Stimulated activated naive CD8-positive, alpha-beta T cell treated with anti-CD3 and anti-CD28 coated beads, Interleukin-15, Interleukin-2, amounts not matched to agents 100 ng/mL and 50 ng/mL, for 24 hours (primary cell): ENCODE results near the gene CD79A.
A peak's percentile ranks its signal among the peaks of the same experiment; 100 is the strongest.

Experiments used
- H3K27ac Mint-ChIP-seq: one replicate; pipeline ENCODE4 v1.8.0; 2021; ENCODE audit warnings: mild to moderate bottlenecking, mixed read lengths
- H3K27me3 Mint-ChIP-seq: one replicate; pipeline ENCODE4 v1.8.0; 2021; ENCODE audit warnings: mixed read lengths
- H3K36me3 Mint-ChIP-seq: one replicate; pipeline ENCODE4 v1.8.0; 2021; ENCODE audit warnings: low read depth, mixed read lengths
- H3K4me1 Mint-ChIP-seq: one replicate; pipeline ENCODE4 v1.8.0; 2021; ENCODE audit warnings: low read depth, mixed read lengths
- H3K4me3 Mint-ChIP-seq: one replicate; pipeline ENCODE4 v1.8.0; 2021; ENCODE audit warnings: mild to moderate bottlenecking, mixed read lengths
- H3K9me3 Mint-ChIP-seq: one replicate; pipeline ENCODE4 v1.8.0; 2021; ENCODE audit warnings: mixed read lengths

The CD79A gene

DNA sequence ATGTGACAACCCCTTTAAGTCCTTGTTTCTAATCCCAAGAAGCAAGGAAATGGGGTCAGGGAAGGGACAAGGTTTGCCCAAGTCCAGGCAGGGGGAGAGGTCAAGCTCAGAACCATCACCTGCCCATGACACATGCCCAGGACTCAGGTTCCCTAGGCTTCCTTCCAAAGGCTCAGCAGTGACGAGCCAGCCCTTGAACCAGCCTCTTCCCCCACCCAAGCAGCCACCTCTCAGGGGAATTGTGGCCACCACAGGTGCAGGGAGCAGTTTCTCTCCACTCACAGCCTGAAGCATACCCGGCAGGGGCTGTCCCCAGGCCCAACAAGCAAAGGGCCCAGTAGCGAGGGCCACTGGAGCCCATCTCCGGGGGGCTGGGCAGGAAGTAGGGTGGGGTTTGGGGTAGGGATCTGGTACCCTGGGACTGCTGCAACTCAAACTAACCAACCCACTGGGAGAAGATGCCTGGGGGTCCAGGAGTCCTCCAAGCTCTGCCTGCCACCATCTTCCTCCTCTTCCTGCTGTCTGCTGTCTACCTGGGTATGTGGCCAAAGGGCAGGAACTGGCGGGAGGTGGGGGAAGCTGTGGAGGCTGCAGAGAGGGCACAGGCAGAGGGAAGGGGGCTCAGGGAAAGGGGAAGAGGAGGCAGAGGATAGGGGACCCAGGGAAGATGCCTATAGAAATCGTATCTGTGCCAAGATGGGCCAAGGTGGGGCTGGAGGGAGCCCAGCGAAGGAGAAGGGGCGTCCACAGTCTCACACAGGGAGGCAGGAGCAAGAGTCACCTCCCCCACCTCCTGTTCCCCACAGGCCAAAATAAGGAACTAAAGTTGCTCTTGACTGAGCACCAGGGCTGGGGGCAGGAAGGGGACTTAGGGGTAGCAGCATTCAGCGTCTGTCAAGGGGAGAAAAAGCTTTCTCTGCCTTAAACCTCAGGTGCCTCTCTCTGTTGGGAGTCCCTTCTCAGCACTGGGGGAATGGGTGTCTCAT lies at the start of gene CD79A:
CD79A (plus strand) TSS at position 433 of the 986 bp plus-strand sequence; CDS start at position 459, 26 bp downstream.
- H3K36me3 Mint-ChIP-seq: peaks cover 4% of the 10 kb centered on the region
- peak within 1 kb of the TSS; percentile 87 for H3K27ac Mint-ChIP-seq
- peak within 1 kb of the TSS; percentile 79 for H3K4me3 Mint-ChIP-seq
- H3K4me1 Mint-ChIP-seq: peaks cover 81% of the 10 kb centered on the region
- no peaks in the 10 kb centered on the region for H3K27me3 Mint-ChIP-seq
- no peaks in the 10 kb centered on the region for H3K9me3 Mint-ChIP-seq

DNA sequence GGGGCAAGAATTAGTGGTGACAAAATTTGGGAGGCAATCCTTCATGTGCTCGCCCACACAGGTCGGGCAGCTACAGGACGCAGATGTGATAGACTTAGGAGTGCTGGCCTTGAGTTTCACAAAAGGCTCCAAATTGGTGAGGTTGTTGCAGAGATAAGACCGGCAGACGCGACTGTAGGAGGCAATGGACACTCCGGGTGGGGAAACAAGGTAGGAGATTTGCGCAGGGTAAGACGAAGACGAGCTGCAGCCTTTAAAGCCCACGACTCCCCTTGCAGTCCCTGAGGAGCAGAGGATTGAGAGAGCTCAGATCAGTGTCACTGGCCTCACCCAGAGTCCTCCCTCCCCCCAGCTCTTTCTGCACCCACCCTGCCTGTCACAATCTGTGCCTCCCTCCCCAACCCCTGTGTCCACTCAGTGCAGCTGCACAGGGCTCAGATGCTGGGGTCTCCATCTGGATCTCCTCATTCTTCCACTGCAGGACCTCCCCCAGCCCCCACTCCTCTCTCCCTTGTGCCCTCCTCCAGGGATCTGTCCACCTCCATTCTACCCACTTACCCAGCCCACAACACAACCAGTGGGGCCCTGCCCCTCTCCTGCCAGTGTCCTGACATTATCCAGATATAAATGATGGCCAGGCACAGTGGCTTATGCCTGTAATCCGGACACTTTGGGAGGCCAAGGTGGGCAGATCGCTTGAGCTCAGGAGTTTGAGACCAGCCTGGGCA lies 38.9 kb upstream of the CD79A start:
- Mint-ChIP-seq H3K9me3 (no peaks in the 10 kb centered on the region), H3K27me3 (peaks cover 14% of the 10 kb centered on the region), H3K4me1 (no peaks in the 10 kb centered on the region), H3K27ac (no peak overlapping the region), H3K36me3 (no peaks in the 10 kb centered on the region), H3K4me3 (no peak overlapping the region)

- Mint-ChIP-seq H3K9me3 (no peaks in the 10 kb centered on the region), H3K4me1 (no peaks in the 10 kb centered on the region), H3K27me3 (peaks cover 16% of the 10 kb centered on the region), H3K4me3 (no peak overlapping the region), H3K27ac (no peak overlapping the region), H3K36me3 (no peaks in the 10 kb centered on the region)
Observed at GRCh38 chr19:41839211-41839610, 37.9 kb upstream of the CD79A start.

DNA sequence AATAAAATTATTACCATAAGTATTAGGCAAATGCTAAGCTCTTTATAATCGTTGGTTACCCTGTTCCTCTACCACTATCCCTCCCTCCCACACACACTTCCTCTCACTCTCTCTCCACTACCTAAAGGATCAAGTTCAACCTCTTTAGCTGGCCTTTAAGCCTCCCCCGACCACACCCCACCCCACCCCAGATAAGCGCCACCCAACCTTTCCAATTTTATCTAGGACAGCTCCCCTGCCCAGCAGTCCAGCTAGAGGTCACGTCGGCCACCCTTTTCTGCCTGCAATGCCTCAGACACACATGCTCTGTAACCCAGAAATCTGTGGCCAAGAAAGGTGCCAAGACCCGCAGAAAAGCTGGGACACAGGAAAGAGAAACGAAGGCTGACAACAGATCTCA lies 33.7 kb upstream of the CD79A start:
- H3K27ac Mint-ChIP-seq: no peak overlapping the region
- H3K27me3 Mint-ChIP-seq: peaks cover 4% of the 10 kb centered on the region
- no peaks in the 10 kb centered on the region for H3K36me3 Mint-ChIP-seq
- H3K9me3 Mint-ChIP-seq: no peaks in the 10 kb centered on the region
- no peaks in the 10 kb centered on the region for H3K4me1 Mint-ChIP-seq
- no peak overlapping the region for H3K4me3 Mint-ChIP-seq

DNA sequence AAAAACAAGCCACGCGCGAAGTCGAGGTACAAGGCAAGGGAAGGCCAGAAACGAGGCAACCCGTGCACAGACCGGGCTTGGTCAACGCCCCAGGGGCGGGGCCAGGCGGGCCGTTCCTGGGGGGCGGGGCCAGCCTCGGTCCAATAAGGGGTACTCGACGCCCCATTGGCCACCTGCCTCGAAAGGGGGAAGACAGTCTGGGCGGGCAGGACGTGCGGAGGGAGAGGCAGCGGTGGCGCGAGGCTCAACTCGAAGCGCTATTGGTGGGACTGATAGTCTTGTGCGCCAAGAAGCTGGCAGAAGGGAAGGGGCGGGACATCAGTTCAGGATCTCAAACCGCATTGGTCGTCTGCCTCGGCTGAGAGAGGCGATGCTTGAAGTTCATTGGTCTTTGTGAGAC lies 32.5 kb upstream of the CD79A start, which contains the start of gene LYPD4:
LYPD4 (minus strand) TSS at position 83 of the 400 bp plus-strand sequence. CDS start 5,398 bp downstream, outside the sequence.
- Mint-ChIP-seq H3K27me3 (peaks cover 9% of the 10 kb centered on the region), H3K9me3 (no peaks in the 10 kb centered on the region), H3K27ac (no peak within 1 kb of the TSS), H3K4me1 (no peaks in the 10 kb centered on the region), H3K4me3 (no peak within 1 kb of the TSS), H3K36me3 (no peaks in the 10 kb centered on the region)

- Mint-ChIP-seq H3K27me3 (peaks cover 9% of the 10 kb centered on the region), H3K4me1 (no peaks in the 10 kb centered on the region), H3K9me3 (no peaks in the 10 kb centered on the region), H3K27ac (no peak within 1 kb of the TSS), H3K36me3 (no peaks in the 10 kb centered on the region), H3K4me3 (no peak within 1 kb of the TSS)
Observed at GRCh38 chr19:41845001-41845050, 32.3 kb upstream of the CD79A start, which contains the start of gene DMRTC2. Gene DMRTC2, plus strand, starts transcription at chr19:41845042. Its CDS starts 2,387 bp downstream, at chr19:41847429.

DNA sequence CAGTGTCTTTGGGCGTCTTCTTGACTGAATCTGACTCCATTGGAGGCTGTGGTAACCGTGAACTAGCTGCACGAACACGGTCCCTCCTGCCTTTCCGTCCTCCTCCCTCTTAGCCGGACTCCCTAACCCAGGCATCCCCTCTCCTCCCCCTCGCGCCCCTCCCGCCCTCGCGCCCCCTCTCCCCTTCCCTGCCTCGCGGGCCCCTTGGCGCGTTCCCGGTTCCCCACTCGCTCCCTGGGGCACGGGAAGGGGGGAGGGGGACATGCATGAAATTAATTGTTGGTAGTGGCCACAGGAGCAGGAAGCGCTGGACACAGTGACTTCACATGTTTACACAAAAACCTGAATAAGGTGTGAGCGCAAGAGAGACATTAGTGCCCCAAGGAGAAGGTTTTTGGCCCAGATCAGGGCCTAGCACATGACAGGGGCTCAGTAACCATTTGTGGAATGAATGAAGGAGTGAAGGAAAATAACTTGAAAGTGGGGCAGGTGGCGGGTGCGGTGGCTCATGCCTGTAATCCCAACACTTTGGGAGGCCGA lies 32.0 kb upstream of the CD79A start:
- Mint-ChIP-seq H3K36me3 (no peaks in the 10 kb centered on the region), H3K4me3 (no peak overlapping the region), H3K27ac (no peak overlapping the region), H3K27me3 (peaks cover 9% of the 10 kb centered on the region), H3K4me1 (no peaks in the 10 kb centered on the region), H3K9me3 (no peaks in the 10 kb centered on the region)

- H3K27me3 Mint-ChIP-seq: peaks cover 9% of the 10 kb centered on the region
- H3K4me1 Mint-ChIP-seq: no peaks in the 10 kb centered on the region
- H3K9me3 Mint-ChIP-seq: no peaks in the 10 kb centered on the region
- no peaks in the 10 kb centered on the region for H3K36me3 Mint-ChIP-seq
- H3K4me3 Mint-ChIP-seq: no peak overlapping the region
- H3K27ac Mint-ChIP-seq: no peak overlapping the region
Observed at GRCh38 chr19:41847351-41848105, 29.6 kb upstream of the CD79A start.

DNA sequence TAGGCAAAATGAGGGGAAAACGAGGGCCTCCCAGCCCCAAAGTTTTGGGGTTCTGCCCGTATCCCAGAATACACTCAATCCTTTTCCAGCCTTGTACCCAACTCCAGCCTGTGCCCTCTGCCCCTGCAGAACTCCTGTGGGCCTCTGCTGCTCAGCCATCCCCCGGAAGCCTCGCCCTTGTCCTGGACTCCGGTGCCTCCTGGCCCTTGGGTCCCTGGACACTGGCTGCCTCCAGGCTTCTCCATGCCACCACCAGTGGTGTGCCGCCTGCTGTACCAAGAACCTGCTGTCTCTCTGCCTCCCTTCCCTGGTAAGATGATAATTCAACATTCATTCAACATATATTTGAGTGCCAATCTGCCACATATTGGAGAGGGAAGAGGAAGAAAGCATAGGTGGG lies 28.4 kb upstream of the CD79A start:
- Mint-ChIP-seq H3K4me1 (no peaks in the 10 kb centered on the region), H3K36me3 (no peaks in the 10 kb centered on the region), H3K4me3 (no peak overlapping the region), H3K27me3 (peaks cover 7% of the 10 kb centered on the region), H3K27ac (no peak overlapping the region), H3K9me3 (no peaks in the 10 kb centered on the region)

- H3K4me1 Mint-ChIP-seq: no peaks in the 10 kb centered on the region
- H3K36me3 Mint-ChIP-seq: no peaks in the 10 kb centered on the region
- H3K9me3 Mint-ChIP-seq: no peaks in the 10 kb centered on the region
- peaks cover 5% of the 10 kb centered on the region for H3K27me3 Mint-ChIP-seq
- H3K4me3 Mint-ChIP-seq: no peak overlapping the region
- H3K27ac Mint-ChIP-seq: no peak overlapping the region
Observed at GRCh38 chr19:41849067-41849466, 28.0 kb upstream of the CD79A start.

DNA sequence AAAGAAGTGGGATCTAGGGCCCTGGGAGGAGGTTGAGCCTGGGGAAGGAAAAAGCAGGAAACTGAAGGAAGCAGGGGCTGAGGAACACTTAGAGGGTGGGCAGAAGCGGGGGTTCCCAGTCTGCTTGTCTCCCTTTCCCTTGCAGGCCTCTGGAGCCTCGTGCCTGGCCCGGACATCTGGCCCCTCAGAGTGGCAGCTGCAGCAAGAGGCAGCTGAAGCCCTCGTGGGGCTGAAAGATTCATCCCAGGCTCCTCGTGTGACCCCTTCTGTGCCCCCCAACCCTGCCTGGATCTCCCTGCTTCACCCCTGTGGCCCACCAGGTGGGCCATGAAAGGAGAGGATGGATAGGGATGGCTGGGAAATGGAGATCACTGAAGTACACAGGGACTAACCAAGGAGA lies 26.7 kb upstream of the CD79A start:
- no peak overlapping the region for H3K27ac Mint-ChIP-seq
- no peaks in the 10 kb centered on the region for H3K9me3 Mint-ChIP-seq
- no peak overlapping the region for H3K4me3 Mint-ChIP-seq
- peaks cover 5% of the 10 kb centered on the region for H3K27me3 Mint-ChIP-seq
- H3K36me3 Mint-ChIP-seq: no peaks in the 10 kb centered on the region
- no peaks in the 10 kb centered on the region for H3K4me1 Mint-ChIP-seq

DNA sequence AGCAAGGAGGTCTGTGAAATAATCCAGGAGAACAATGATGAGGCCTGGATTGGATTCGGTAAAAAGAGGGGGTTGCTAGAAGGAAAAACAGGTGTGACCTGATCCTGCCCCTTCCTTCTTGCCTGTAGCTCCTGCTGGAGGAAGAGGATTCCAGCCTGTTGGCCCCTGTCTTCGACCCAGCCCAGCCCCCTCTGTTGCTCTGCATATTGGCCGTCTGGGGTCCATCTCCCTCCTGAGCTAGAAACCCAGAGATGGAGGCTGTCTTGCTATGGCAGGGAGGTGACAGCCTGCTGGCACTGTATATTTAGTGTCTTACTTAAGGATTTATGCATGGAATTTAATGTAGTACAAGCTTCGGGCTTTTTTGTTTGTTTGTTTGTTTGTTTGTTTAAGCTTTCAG lies 25.6 kb upstream of the CD79A start:
- no peaks in the 10 kb centered on the region for H3K4me1 Mint-ChIP-seq
- H3K4me3 Mint-ChIP-seq: no peak overlapping the region
- no peaks in the 10 kb centered on the region for H3K9me3 Mint-ChIP-seq
- H3K36me3 Mint-ChIP-seq: no peaks in the 10 kb centered on the region
- peaks cover 5% of the 10 kb centered on the region for H3K27me3 Mint-ChIP-seq
- no peak overlapping the region for H3K27ac Mint-ChIP-seq

DNA sequence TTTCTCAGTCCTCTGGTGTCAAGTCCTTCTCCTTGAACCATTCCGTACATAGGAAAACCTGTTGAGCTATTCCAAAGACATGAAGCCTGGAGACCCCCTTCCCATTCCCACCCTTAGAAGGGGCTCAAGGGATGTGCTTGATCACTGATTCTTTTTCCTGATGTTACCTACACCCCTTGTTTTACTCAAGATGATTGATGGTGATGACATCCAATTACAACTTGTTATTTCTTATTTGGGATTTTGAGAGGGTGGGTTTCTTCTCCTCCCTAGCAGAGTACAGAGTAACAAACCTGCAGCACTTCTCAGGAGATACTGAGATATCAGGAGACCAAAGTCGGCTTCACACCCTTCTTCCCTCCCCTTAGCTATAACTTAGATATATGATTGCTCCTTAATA lies 23.7 kb upstream of the CD79A start:
- Mint-ChIP-seq H3K9me3 (no peaks in the 10 kb centered on the region), H3K4me3 (no peak overlapping the region), H3K4me1 (no peaks in the 10 kb centered on the region), H3K27ac (no peak overlapping the region), H3K36me3 (no peaks in the 10 kb centered on the region), H3K27me3 (peaks cover 5% of the 10 kb centered on the region)

GRCh38 chr19:41853768-41854167 lies 23.3 kb upstream of the CD79A start:
- H3K27ac Mint-ChIP-seq: no peak overlapping the region
- H3K27me3 Mint-ChIP-seq: peaks cover 5% of the 10 kb centered on the region
- no peaks in the 10 kb centered on the region for H3K36me3 Mint-ChIP-seq
- H3K9me3 Mint-ChIP-seq: no peaks in the 10 kb centered on the region
- H3K4me3 Mint-ChIP-seq: no peak overlapping the region
- H3K4me1 Mint-ChIP-seq: no peaks in the 10 kb centered on the region

DNA sequence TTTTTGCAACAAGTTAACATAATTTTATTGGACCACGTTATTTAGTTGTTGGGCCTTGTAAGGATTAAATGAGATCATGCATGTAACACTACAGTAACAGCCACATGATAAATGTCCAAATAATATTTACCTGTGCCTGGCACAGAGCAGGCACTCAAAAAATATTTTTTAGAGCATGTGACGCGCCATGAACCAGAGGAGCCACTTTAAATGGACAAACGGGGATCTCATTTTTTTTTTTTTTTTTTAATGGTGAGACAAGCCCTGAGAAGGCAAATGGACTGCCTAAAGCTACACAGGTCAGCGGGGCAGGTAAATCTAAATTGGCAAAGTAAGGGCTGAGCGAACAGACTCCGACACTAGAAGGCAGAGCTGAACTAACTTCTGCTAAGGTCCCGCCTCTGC lies 17.9 kb upstream of the CD79A start:
- H3K4me3 Mint-ChIP-seq: peak overlapping the region; percentile 93
- H3K9me3 Mint-ChIP-seq: no peaks in the 10 kb centered on the region
- H3K27me3 Mint-ChIP-seq: no peaks in the 10 kb centered on the region
- peaks cover 39% of the 10 kb centered on the region for H3K36me3 Mint-ChIP-seq
- peaks cover 36% of the 10 kb centered on the region for H3K4me1 Mint-ChIP-seq
- peak overlapping the region; percentile 98 for H3K27ac Mint-ChIP-seq
